Erythroblast (primary cell): ENCODE measurements around the gene HNF1A.

ENCODE experiments used
- GATA1 ChIP-seq: IDR thresholded peaks from 2 replicates; pipeline ENCODE4 v1.6.1; 2011; ENCODE audit warnings: low read depth, mild to moderate bottlenecking, control low read depth, low read length, moderate library complexity
- POLR2A ChIP-seq: IDR thresholded peaks from 2 replicates; pipeline ENCODE4 v1.6.1; 2011; ENCODE audit warnings: mild to moderate bottlenecking, low read length

GRCh38 chr12:120988234-120988633 is 9.9 kb downstream of the HNF1A start:
- no peak for TF ChIP-seq POLR2A
- no peak for TF ChIP-seq GATA1
